ENCODE measurements around the gene KCNJ12.
"Not testable (repeated sequence)": the region's sequence is repeated elsewhere in the genome, so short reads cannot be mapped to it uniquely, and the experiment has no call there.

KCNJ12 gene

GRCh38 chr17:21421421-21422310 is 45.5 kb downstream of the KCNJ12 start:
- DNase-seq (ENCODE audit: low read depth in 2 of 2), result not testable (repeated sequence)

GRCh38 chr17:21422311-21423189 is 46.4 kb downstream of the KCNJ12 start:
- DNase-seq (ENCODE audit: low read depth in 2 of 2), result not testable (repeated sequence)

GRCh38 chr17:21423190-21423493 is 47.0 kb downstream of the KCNJ12 start:
- DNase-seq (ENCODE audit: low read depth in 2 of 2), result not testable (repeated sequence)

GRCh38 chr17:21424697-21425096 is 48.5 kb downstream of the KCNJ12 start:
- DNase-seq (ENCODE audit: low read depth in 2 of 2), result not testable (repeated sequence)

GRCh38 chr17:21425321-21425720 is 49.2 kb downstream of the KCNJ12 start:
- no peak for DNase-seq (ENCODE audit: low read depth in 2 of 2)

DNA sequence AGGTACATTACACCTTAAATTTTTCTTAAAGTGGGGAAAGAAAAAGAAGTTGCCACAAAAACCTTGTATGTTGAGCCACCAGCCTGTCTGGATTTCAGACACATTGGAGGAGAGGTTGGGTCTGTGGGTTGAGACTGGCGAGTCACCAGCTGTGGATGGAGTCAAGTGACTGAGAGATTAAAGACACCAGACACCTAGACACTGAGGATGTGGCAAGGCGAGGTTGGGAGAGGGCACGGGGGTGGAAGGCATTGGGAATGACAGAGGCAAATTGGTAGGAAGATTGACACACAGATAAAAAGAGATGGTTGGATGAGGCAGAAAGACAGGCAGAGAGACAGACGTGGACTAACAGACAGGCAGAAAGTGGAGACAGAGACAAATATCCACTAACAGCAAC is 49.6 kb downstream of the KCNJ12 start:
- no peak for DNase-seq (ENCODE audit: low read depth in 2 of 2)

DNA sequence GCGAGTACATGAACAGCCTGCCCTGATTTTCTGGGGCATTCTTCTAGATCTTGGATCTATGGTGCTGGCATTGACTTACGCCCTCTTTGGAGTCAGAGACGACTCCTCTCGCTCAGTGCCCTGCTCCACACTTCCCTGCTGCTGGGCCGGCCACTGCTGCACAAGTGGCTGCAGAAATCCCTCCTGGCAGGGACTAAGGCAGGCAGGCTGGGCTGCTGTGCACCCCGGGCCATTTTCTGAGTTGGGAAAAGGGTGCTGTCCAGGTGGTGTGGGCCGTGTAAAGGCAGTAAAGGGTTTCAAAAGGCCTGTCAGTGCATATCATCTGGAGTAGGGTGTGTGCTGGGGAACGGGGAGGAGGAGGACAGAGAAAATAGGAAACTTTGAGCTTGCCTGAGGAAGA is 50.1 kb downstream of the KCNJ12 start:
- DNase-seq (ENCODE audit: low read depth in 2 of 2), result not testable (repeated sequence)

DNA sequence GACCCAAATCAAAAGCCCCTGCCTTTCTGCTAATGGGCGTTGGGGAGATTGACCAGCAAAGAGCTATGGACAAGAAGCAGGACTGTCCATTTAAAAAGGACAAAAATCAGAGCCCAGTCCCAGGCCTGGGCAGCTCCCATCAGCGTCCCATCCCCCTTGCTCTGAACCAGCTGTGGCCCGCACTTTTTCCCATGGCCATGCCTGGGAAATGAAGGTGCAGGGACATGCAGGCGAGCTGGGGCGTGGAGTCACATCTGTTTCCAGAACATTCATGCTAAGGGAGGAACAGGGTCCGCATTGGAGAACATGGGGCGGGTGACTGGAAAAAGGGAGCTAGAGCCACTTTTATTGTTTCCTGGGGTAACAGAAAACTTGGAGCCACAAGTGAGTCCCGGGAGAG is 50.7 kb downstream of the KCNJ12 start:
- not testable (repeated sequence) for DNase-seq (ENCODE audit: low read depth in 2 of 2)

GRCh38 chr17:21427727-21428126 is 51.6 kb downstream of the KCNJ12 start:
- DNase-seq (ENCODE audit: low read depth in 2 of 2), result not testable (repeated sequence)

- DNase-seq (ENCODE audit: low read depth in 2 of 2), result not testable (repeated sequence)
Observed at GRCh38 chr17:21428752-21429424, 52.7 kb downstream of the KCNJ12 start.

DNA sequence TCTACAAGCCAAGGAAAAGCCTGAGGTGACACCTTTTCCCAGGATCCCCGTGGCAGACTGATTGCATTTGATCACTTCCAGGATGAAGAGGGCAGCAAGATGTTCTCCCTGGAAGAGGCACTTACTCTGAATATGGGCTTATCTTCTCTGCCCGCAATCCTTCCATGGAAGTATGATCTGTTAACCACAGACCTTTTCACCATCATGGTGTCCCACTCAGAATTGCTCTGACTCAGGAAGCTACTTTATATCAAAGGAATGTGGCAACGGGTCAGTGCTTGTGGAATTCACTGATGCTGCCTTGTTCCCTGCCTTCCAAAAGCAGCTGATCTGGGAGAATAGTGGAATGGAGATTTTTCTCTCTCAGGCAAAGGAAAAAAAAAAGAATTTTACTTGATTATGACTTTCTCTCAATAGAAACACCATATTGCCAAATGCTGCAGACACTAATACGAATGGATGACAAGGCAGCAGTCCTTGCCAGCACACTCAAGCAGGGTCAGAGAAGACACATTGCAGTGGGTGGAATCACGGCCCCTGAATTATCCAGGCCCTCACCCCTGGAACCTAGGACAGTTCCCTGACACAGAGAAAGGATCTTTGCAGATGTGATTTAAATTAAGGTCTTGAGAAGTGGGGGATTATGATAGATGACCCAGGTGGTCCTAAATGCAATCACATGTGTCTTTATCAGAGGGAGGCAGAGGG is 53.9 kb downstream of the KCNJ12 start:
- DNase-seq (ENCODE audit: low read depth in 2 of 2), result not testable (repeated sequence)

- DNase-seq (ENCODE audit: low read depth in 2 of 2), result not testable (repeated sequence)
Observed at GRCh38 chr17:21433971-21434370, 57.8 kb downstream of the KCNJ12 start.

GRCh38 chr17:21434976-21435375 is 58.8 kb downstream of the KCNJ12 start:
- not testable (repeated sequence) for DNase-seq (ENCODE audit: low read depth in 2 of 2)

- not testable (repeated sequence) for DNase-seq (ENCODE audit: low read depth in 2 of 2)
Observed at GRCh38 chr17:21436481-21436880, 60.3 kb downstream of the KCNJ12 start.

GRCh38 chr17:21436883-21437836 is 61.0 kb downstream of the KCNJ12 start:
- not testable (repeated sequence) for DNase-seq (ENCODE audit: low read depth in 2 of 2)

DNA sequence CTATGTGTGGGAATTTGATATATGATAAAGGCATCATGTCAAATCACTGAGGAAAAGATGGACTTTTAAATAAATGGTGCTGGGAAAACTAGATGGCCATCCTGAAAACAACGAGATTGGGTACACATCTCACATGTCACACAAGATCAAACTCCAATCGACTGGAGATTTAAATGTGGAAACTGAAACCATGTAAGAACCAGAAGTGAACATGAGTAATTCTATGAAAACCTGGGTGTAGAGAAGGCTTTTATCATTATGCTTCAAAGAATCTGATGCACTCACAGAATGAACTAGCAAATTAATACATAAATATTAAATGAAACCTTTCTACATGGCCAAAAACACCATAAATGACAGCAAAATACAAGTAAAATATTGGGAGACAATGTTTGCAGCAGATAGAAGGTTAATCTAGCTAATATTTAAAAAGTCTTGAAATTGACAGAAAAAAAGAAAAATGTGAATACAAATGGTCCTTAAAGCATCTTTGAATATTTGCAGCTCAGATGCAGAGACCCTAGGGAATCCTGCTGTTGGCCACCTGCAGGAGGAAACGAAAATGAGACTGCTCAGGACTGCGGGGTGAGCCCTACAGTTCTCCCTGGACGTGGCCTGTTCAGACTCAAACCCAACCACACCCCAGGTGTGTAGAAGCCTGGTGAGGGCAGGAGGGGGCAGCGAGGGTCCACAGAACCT is 62.3 kb downstream of the KCNJ12 start:
- not testable (repeated sequence) for DNase-seq (ENCODE audit: low read depth in 2 of 2)

DNA sequence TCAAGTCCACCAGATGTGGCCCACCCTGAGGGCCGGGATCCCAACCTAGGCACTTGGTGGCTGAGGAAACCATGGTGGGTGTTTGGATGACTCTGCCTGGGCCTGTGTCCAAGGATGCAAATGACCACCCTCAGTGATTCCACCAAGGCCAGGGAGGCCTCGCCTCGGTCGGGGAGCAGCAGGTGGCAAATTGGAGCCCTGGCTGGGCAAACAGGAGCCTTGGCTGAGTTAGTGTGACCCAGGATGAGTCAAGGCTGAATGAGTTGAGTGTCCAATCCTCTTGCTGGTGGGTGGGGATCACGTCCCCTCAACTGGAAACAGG is 62.8 kb downstream of the KCNJ12 start:
- DNase-seq (ENCODE audit: low read depth in 2 of 2), result not testable (repeated sequence)

DNA sequence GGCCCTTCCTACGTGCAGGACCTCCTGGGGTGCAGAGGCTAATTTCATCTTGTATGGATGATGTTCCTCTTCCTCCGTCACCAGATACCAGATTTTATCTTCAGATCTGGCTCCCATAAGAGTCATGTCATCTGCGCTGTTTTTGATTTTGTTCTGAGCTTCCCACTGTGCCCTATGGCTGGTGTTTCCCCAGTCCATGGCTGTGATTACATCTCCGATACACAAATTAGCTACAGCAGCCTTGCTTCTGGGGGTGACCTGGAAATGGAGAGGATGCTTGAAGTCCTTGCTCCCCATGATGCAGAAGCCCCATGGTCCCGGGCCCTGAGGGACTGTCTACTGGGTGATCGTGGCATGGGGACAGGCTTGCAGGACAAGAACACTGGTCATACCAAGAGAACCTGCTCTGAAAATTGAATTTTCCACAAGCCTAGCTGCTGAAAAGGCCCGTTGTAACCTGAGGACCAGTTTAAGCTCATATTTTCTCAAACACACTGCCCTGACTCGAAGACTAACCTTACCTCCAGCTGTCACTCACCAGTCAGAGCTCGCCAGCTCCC is 69.0 kb downstream of the KCNJ12 start:
- DNase-seq (ENCODE audit: low read depth in 2 of 2), result no peak

- not testable (repeated sequence) for DNase-seq (ENCODE audit: low read depth in 2 of 2)
Observed at GRCh38 chr17:21447552-21447951, 71.4 kb downstream of the KCNJ12 start.

Measured in stimulated activated CD8-positive, alpha-beta memory T cell treated with anti-CD3 and anti-CD28 coated beads, Interleukin-7, amount 100 ng/mL, for 4 hours (primary cell).